ENCODE measurements around the gene TOE1. TPM values are rescaled to one million over a fixed set of nuclear protein-coding genes. Genes with fewer than 3 reads are reported as not detected.
"Not testable (repeated sequence)": the region's sequence is repeated elsewhere in the genome, so short reads cannot be mapped to it uniquely, and the experiment has no call there.

Gene TOE1
- 19.2 and 20.9 TPM in 2 replicates for total RNA-seq (2014; rRNA removed; shearing (Covaris generic))

GRCh38 chr1:45339789-45340558, at the start of gene TOE1, which contains the start of gene MUTYH:
TSS of gene TOE1 (plus strand) at chr1:45340170. CDS start at chr1:45340253, 83 bp downstream.
TSS of gene MUTYH (minus strand) at chr1:45340440. CDS start at chr1:45334505, 5,935 bp downstream.
- DNase-seq (ENCODE audit: low read depth): peak; percentile 94

GRCh38 chr1:45291002-45291401, 49.0 kb upstream of the TOE1 start:
- DNase-seq (ENCODE audit: low read depth): not testable (repeated sequence)

GRCh38 chr1:45291716-45292115, 48.3 kb upstream of the TOE1 start:
- no peak for DNase-seq (ENCODE audit: low read depth)

- DNase-seq (ENCODE audit: low read depth): no peak
Measured at GRCh38 chr1:45297666-45298356, 42.2 kb upstream of the TOE1 start.

GRCh38 chr1:45299296-45299695, 40.7 kb upstream of the TOE1 start:
- no peak for DNase-seq (ENCODE audit: low read depth)

GRCh38 chr1:45299981-45300668, 39.8 kb upstream of the TOE1 start:
- DNase-seq (ENCODE audit: low read depth): peak; percentile 73

GRCh38 chr1:45300669-45300997, 39.3 kb upstream of the TOE1 start:
- no peak for DNase-seq (ENCODE audit: low read depth)

GRCh38 chr1:45302505-45303150, 37.3 kb upstream of the TOE1 start:
- DNase-seq (ENCODE audit: low read depth): no peak

- peak; percentile 97 for DNase-seq (ENCODE audit: low read depth)
Measured at GRCh38 chr1:45303520-45304310, 36.3 kb upstream of the TOE1 start.

GRCh38 chr1:45304311-45305081, 35.5 kb upstream of the TOE1 start:
- DNase-seq (ENCODE audit: low read depth): peak; percentile 37

- no peak for DNase-seq (ENCODE audit: low read depth)
Measured at GRCh38 chr1:45305231-45305630, 34.7 kb upstream of the TOE1 start.

GRCh38 chr1:45306319-45306718, 33.7 kb upstream of the TOE1 start:
- peak; percentile 38 for DNase-seq (ENCODE audit: low read depth)

GRCh38 chr1:45306905-45307304, 33.1 kb upstream of the TOE1 start:
- DNase-seq (ENCODE audit: low read depth): no peak

GRCh38 chr1:45314266-45314665, 25.7 kb upstream of the TOE1 start:
- DNase-seq (ENCODE audit: low read depth): no peak

- DNase-seq (ENCODE audit: low read depth): no peak
Measured at GRCh38 chr1:45317166-45317565, 22.8 kb upstream of the TOE1 start.

GRCh38 chr1:45319761-45320160, 20.2 kb upstream of the TOE1 start:
- DNase-seq (ENCODE audit: low read depth): no peak

- DNase-seq (ENCODE audit: low read depth): no peak
Measured at GRCh38 chr1:45321444-45321843, 18.5 kb upstream of the TOE1 start.

GRCh38 chr1:45322486-45323040, 17.4 kb upstream of the TOE1 start:
- no peak for DNase-seq (ENCODE audit: low read depth)

- no peak for DNase-seq (ENCODE audit: low read depth)
Measured at GRCh38 chr1:45325851-45326506, 14.0 kb upstream of the TOE1 start.
